HG02763 (cell line): Measurements from ENCODE around the gene CRYAB.

Source experiments
- ATAC-seq: cut with Tn5 transposase; IDR thresholded peaks from one replicate; pipeline ENCODE4 v1.9.1; 2021; ENCODE audit warnings: mild to moderate bottlenecking, moderate library complexity; ENCODE audit not compliant: unreplicated experiment

The CRYAB gene, protein sequence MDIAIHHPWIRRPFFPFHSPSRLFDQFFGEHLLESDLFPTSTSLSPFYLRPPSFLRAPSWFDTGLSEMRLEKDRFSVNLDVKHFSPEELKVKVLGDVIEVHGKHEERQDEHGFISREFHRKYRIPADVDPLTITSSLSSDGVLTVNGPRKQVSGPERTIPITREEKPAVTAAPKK

DNA sequence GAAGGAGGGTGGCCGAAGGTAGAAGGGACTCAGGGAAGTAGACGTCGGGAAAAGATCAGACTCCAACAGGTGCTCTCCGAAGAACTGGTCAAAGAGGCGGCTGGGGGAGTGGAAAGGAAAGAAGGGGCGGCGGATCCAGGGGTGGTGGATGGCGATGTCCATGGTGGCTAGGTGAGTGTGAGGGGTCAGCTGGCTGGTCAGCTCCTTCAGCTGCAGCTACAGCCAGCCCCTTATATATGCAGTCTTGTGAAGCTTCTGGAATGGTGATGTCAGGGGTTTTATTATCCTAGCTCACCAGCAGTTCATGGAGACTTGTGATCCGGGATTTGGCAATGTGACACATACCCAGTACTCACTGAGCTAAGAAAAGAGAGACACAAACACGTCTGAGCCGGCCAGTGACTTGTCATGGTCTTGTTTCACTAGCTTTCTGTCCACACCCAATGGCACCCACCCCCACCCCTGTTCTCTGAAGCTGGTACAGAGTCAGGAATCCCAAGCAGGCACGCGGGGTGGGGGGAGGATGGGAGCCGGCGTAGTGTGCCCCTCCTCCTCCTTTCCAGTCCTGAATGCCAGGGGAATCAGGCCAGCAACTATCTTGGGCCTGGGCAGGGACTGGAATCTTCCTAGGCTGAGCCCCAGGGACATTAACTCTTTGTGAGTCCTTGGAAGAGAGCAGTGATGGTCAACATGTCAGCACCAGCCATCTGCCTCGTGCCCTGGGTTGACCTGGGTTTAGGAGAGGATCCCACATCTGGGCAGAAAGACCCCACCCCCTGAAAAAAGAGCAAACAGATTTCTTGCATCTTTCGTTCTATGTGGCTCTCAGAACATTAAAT, at the start of gene CRYAB:
Gene CRYAB (minus strand): TSS at position 208 of the 839 bp plus-strand sequence. CDS start 46 bp downstream, at position 162.
- no peak for ATAC-seq

DNA sequence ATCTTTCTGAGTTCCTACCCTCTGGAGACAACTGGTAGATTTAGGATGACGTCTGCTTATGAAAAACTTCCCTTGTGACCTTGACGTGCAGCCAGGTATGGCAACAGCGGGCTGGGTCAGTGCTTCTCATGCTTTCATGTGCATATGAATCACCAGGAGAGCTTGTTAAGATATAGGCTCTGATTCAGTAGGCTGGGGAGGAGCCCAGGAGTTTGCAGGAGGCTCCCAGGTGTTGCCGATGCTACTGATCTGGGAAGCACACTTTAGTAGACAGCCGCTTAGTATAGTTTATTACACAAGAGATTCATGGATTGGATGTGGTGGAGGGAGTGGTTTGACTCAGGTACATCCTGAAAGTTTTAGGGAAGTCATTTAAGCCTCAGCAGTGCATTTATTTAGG, 49.3 kb upstream of the CRYAB start:
- ATAC-seq = no peak

DNA sequence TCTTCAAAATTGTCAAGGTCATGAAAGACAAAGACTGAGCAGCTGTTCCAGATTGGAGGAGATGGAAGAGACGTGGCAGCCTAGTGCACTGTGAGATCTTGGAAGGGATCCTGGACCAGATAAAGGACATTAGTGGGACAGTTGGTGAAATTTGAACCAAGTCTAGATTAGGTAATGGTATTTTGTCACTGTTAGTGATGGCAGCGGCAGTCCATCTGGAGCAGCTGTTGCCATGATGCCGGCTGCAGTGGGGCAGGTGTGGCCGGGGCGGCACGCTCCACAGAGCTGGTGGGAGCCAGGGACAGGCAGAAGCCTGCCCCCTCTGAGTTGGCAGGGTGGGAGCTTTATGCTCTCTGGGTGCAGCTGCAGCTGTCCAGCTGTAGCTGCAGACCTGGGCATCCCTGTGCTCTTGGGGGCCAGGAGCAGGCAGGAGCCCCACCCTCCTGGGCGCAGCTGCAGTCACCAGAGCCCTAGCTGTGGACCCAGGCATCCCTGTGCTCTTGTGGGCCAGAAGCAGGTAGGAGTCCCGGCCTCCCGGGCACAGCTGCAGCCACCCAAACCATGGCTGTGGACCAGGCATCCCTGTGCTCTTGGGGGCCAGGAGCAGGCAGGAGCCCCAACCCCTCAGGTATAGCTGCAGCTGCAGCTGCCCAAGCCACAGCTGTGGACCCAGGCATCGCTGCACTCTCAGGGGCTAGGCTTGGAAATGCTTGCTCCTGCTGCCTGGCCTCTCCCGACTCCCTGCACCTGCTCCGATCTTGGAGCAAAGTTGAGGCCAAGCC, 46.3 kb upstream of the CRYAB start:
- ATAC-seq = no peak

DNA sequence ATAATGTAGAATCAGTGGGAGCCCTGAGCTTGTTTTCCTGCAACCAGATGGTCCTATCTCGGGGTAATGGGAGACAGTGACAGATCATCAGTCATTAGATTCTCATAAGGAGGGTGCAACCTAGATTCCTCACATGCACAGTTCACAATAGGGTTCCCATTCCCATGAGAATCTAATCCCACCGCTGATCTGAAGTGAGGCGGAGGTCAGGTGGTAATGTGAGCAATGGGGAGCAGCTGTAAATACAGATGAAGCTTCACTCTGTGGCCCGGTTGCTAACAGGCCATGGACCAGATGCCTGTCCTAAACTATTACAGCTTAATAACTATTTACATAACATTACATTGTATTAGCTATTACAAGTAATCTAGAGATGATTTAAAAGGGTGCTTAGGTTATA, 42.6 kb upstream of the CRYAB start:
- ATAC-seq = no peak

DNA sequence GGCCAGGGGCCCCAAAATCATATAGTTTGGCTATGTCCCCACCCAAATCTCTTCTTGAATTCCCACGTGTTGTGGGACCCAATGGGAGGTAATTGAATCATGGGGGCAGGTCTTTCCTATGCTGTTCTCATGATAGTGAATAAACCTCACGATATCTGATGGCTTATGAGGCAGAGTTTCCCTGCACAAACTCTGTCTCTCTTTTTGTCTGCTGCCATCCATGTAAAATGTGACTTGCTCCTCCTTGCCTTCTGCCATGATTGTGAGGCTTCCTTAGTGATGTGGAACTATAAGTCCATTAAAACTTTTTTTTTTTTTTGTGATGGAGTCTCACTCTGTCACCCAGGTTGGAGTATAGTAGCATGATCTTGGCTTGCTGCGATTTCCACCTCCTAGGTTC, 40.0 kb upstream of the CRYAB start:
- ATAC-seq = no peak

DNA sequence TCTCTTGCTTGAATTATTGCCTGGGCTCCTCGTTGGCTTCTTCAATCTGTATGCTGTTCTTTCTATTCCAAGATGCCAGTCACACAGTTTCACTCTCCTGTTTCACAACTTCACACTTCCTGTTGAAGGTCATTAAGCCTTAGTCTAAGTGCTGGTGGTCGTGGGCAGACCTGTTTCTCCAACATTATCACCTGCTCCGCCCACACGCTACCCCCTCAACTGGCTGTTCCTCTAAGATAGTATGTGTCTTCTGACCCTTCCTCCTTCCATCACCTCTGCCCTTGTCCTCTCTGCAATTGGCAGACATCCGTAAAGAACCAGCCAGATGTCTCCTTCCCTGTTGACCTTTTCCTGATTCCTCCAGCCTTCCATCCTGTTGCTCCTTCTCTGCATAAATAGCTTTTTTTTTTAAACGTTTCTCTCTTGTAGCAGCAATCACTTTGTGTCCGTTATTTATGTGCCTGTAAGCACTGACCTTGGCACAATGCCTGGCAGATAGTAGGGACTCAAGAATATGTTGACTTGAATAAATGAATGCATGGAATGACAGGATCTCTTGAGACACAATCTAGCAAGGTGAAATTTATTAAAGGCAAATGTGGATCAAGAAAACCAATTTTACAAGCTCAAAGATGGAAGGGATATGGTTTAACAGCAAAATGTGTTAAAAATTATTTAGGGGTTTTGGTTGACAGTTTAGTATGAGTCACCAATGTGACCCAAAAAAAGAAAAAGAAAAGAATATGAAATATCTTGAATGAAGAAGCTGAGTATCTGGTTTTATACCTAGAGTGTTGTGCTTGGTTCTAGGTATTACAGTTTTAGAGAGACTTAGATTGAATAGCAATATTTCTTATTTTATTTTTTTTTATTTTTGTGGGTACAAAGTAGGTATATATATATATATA, 38.2 kb upstream of the CRYAB start:
- ATAC-seq = no peak

DNA sequence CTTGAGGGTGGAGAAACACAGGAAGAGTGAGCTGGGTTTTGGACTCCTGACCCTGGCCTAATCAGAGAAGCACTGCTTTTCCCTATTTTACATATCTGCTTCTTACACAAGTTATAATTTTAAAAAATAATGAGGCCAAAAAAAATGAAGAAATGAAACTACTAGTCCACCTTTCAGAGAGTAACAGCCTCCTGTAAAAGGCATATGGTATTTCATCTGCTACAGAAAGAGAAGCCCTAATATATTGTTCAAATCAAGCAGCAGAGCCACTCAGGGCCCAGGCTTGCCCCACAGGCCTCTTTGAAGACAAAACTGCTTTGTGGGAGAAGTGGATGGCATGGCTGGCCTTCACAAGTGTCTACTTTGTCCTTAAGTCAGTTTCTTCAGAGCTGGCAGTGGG, 35.6 kb upstream of the CRYAB start:
- ATAC-seq = no peak

DNA sequence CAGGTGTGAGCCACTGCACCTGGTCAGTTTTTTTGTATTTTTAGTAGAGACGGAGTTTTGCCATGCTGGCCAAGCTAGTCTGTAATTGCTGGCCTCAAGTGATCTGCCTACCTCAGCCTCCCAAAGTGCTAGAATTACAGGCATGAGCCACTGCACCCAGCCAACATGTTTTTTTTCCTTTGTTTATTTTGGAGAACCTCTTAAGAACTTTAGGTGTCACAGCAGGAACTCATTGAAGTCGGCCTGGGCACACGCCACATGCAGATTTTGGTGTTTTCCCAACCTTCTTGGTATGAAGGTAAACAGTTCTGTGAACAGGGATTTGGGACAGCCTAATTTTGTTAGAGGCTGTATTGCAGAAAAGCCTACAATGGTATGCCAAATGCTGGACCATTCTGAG, 34.9 kb upstream of the CRYAB start:
- no peak for ATAC-seq

DNA sequence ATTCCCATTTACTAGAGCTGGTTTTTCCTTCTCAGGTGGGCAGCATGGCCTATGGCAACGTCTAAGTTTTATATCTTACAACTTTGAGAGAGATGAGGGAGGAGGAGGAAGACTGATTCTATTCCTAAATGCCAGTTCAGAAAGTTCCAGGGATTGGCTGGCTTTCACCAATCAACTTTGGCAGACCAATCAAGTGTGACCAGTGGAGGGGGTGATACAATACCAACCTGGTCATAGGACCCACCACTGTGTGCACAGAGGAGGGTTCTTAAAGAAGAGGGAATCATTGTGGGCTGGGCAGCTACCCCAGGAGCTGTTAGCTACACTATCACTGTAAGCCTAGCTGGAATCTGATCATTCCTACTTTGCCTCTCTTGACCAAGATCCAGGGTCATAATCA, 33.6 kb upstream of the CRYAB start:
- ATAC-seq = no peak

DNA sequence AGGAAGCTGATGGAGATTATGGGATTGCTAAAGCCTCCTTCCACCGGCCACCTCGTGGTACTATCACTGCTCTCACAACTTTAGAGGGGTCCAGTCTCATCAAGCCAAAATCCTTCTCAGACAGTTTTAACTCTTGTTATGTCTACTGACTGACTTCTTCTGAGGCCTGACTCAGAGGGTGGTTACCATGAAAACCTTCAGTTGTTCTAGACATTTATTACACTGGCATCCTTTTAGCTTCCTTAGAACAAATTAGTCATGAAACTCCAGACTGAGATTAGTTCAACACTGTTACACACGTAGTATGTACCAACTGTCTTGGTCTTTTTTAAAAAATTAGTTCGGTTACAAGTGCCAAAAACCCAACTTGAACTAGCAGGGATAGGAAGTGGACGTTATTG, 33.1 kb upstream of the CRYAB start:
- no peak for ATAC-seq

DNA sequence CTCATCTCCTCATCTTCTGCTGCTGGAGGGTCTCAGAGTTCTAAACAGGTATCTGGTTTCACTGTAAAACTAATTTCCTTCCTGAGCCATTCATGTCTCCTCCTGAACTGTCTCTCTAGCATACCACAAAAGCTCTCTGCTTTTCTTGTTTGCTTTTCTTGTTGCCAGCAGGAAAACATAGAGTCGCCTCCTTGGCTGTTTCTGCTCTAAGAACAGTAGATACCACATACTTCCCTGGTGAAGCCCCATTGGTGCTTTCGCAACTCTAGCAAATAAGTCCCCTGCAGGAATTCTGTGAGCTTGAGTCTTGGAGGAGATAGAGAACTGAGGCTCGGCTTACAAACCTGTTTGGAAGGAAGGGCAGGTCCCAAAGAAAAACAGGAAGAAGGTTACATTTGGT, 32.6 kb upstream of the CRYAB start:
- no peak for ATAC-seq

DNA sequence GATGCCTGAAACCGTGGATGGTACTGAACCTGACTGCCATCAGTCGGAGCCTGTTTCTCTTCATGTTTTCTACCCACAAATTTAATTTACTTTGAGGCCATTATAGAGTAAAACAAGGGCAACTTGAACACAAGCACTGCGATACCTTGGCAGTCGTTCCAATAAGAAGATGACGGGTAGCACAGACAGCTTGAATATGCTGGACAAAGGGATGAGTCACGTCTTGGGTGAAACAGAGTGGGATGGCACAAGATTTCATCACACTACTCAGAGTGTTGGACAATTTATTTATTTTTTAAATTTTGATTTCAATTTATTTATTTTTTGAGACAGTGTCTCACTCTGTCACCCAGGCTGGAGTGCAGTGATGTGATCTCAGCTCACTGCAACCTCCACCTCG, 31.3 kb upstream of the CRYAB start:
- no peak for ATAC-seq

DNA sequence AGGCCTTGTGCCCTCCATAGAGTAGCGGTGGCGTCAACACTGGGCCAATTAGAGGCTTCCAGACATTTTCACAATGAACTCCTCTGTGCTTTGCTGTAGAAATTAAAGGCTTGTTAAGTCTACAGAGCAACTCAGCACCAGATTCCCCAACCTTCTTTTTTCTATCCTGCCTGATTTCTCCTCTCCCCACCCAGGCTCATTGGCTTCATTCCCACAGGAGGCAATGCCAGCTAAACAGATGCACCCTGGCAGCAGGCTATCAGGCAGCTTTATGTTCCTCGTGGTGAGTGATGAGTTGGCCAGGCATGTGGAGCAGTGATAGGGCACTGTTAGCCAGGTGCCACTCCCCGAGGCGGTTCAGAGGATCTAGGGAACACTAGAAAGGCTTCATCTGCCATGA, 30.4 kb upstream of the CRYAB start:
- no peak for ATAC-seq

DNA sequence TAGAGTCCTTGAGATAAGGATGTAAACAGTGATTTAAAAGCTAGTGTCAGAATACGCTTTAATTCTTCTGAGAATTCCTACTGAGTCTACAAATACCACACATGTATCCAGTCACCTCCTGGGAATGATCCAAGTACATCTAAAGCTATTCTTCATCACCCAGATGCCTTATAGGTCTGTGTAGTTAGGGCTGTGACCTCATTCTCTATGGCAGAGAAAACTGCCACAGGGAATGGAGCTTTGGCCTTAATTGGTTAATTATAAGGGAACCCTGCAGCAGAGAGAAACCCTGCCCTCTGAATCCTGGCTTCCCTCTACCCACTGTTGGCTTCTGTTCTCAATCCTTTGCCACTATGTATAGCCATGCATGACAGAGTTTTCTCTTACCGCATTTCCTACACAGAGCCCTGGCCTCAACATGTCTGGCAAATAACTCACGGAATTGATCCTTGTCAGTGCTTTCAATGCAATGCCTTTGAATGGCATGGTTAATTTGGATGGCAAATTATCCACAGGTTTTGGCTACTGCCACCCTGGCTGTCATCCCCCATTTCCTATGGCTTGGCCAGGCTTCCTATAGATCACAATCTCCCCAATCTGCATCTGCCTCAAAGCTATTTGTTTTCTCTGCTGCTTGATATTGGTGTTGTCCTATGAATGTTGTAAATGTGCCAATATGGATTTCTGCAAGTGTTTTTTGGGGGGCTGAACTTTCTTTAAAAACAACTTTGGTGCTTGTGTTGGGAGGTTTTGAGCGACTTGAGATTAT, 28.4 kb upstream of the CRYAB start:
- no peak for ATAC-seq

DNA sequence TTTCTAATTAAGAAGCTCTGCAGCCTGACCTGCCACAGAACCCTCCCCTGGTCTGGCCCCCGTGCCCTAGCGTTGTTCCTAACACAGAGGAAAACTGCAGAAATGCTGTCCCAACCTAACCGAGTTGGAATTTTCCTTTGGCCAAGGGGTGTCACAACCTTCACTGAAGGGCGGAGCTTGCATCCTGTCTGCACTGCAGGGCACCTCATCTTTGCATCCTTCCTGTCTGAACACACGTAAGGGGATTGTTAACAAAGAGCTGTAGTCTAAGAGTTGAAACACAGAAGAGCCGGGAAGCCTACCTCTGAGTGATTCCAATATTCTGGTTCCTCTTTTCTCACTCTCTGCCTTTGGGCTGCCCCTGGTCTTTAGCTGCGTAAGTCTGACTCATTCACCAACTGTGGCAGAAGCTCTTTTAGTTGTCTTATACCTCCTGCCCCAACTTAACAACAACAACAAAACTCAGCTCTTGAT, 27.2 kb upstream of the CRYAB start:
- peak; percentile 72 for ATAC-seq

DNA sequence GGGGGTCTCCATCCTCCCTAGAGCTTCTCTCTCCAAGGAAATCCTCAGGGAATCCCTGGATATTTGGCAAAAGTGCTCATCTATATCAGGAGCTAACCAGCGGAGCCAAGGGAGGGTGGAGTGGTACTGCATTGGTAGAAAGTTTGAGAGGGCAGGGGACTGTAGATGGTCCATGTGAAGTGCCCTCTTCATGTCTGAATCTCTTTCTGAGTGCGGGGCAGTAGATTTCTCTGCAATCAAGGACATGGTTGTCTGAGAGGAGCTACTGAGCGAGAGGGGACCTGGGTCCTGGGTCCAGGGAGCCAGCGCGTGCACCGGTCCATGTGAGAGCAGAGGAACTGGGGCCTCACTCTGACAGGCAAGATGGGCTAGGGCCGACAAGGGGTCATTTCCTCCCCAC, 26.3 kb upstream of the CRYAB start:
- ATAC-seq = no peak

DNA sequence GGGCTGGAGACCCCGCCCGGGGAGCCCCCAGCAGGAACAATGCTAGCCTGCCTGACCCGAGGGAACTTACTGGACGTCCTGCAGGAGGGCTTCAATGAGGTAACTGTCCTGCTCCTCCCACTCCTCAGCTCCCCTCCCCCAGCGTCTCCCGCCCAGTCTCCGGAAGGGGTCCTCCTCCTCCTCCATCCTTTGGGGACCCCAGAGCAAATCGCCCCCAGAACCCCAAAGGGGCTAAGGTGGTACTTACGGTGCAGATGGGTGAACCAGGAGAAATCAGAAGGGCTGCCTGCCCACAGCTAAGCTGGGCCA, 25.8 kb upstream of the CRYAB start:
- ATAC-seq = no peak

DNA sequence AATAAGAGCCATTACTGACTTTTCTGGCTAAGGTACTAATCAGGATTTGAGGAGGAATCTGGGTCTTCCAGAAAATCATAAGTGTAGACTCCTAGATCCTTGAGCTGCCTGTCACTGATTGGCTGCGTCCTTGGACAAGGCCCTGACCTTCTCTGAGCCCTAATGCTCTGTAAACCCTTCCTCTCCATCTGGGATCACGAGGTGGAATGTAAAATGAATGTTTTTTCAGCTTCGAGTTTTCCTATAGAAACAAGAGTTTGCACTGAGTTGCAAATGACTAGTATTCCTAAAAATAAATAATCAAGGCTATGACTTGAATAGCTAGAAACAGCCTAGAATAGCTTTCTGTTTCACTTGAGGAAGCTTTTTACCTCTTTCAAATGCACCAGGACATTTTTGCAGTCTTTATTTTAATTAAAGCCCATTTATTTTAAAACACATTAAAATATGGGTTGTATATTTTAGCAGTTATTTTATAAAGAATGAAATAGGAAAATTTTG, 24.5 kb upstream of the CRYAB start:
- ATAC-seq = no peak

DNA sequence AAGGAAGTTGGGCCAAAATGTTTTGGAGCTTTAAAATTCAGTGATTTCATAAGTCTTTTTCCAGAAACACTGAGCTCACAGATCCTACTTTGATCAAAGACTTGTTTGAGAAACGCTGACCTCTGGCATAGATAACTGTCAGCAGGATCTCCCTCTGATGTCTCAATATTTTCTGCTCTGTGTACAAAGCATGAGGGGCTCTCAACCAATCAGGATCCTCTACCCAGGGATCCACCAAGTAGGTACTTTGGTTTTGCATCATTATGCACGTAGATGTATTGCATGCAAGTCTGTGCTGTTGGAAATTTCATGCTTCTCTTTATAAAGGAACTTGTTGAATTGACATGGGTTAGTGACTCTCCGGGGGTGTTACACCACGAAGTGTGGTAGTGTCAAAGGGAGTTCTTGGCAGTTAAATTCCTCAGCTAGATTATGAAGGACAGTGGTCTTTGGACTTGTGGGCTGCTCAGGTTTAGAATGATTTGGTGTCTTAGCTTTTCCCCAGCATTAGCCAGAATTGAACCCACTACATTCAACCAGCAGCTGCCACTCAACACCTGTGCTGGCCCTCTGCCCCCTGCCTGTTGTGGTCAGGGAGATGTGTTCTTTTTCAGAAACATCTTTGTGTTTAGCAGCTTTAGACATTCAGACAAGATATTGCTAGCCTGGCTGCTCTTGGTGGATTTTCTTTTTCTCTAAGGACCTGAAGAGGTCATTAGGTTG, 23.9 kb upstream of the CRYAB start:
- no peak for ATAC-seq
